AG10803 (cell line): ENCODE data around the gene ZIC4.

Experiments used
- DNase-seq: peaks from one replicate; pipeline ENCODE4 v3.0.0; 2010; ENCODE audit warnings: low read depth
- H3K4me3 ChIP-seq: 2 replicates; pipeline ENCODE4 v1.5.1; 2011; ENCODE audit warnings: mild to moderate bottlenecking, low read length, control low read depth
- CTCF ChIP-seq: conservative IDR thresholded peaks from 2 replicates; pipeline ENCODE4 v1.5.1; 2011; ENCODE audit warnings: mild to moderate bottlenecking, low read length, control low read depth, inconsistent platforms

Gene ZIC4

GRCh38 chr3:147412917-147413685, 6.8 kb upstream of the ZIC4 start:
- no peak for TF ChIP-seq CTCF
- peak overlapping the region; percentile 16; the same call in 1 of the 2 replicates for H3K4me3 ChIP-seq
- no peak for DNase-seq

DNA sequence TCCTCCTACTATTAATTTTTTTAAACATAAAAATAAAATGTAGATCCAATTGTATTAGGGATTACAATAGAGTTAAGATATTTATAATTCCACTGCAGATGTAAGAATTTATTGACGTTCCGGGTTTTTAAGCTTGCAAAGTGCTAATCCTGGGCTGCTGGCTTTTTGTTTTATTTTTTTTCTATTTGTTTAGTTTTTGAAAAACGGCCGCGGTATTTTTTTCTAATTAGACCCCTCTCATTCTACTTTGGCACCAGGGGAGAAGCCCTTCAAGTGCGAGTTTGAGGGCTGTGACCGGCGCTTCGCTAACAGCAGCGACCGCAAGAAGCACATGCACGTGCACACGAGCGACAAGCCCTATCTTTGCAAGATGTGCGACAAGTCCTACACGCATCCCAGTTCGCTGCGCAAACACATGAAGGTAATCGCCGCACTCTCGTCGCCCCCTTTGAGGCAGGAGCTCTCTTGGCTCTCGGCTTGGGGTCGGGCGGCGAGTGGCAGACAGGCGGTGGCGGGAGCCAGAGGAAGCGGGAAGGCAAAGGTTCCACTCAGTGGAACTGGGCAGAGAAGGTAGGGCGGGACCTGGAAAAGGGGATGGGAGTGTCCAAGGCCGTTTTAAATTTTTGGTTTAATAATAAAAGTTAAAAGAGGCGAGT, 6.0 kb upstream of the ZIC4 start:
- DNase-seq: no peak
- TF ChIP-seq CTCF: no peak
- peak overlapping the region; percentile 66 for H3K4me3 ChIP-seq

- peak overlapping the region; percentile 66 for H3K4me3 ChIP-seq
Observed at GRCh38 chr3:147411815-147412241, 5.5 kb upstream of the ZIC4 start.

DNA sequence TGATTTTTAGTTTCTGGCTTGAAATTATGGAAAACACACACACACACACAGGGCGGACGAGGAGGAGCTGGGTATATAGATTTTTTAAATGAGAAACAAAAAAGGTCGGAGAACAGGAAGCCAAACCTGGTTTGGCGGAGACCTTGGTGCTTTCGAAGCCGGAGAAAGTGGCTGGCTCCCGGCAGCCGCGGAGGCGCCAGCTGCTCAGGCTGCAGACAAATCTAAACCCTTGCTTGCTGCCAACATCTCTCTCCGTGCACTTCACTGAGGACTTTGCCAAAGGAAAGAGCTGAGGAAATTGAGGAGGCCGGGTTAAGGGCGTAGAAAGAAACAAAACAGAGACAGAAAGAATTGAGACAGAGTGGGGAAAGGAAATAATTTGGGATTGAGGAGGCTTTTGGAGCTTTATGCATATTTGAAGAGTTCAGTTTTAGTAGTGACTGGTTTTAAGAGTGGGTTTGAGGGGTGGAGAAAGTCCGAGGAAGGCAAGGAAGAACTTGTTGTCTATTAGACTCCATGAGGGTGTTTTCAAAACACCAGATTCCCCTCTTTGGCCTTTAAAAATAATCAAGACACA, 5.0 kb upstream of the ZIC4 start:
- peak; percentile 59 for DNase-seq
- H3K4me3 ChIP-seq: peak overlapping the region; percentile 66
- TF ChIP-seq CTCF: no peak

More at GRCh38 chr3:147411815-147412241, 5.5 kb upstream of the ZIC4 start:
- TF ChIP-seq CTCF: no peak
- DNase-seq: no peak

GRCh38 chr3:147410526-147411237, 4.3 kb upstream of the ZIC4 start:
- peak; percentile 81 for DNase-seq
- TF ChIP-seq CTCF: no peak
- H3K4me3 ChIP-seq: peak overlapping the region; percentile 66

DNA sequence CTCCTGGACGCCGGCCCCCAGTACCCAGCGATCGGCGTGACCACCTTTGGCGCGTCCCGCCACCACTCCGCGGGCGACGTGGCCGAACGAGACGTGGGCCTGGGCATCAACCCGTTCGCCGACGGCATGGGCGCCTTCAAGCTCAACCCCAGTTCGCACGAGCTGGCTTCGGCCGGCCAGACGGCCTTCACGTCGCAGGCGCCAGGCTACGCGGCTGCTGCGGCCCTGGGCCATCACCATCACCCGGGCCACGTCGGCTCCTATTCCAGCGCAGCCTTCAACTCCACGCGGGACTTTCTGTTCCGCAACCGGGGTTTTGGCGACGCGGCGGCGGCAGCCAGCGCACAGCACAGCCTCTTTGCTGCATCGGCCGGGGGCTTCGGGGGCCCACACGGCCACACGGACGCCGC, 3.8 kb upstream of the ZIC4 start:
- no peak for DNase-seq
- TF ChIP-seq CTCF: no peak
- peak overlapping the region; percentile 66 for H3K4me3 ChIP-seq
